IPS-NIHi11 (cell line): Measurements from ENCODE around the gene PIRT.

Experiments
- DNase-seq: peaks from one replicate; pipeline ENCODE4 v3.0.0; 2012; ENCODE audit warnings: mixed read lengths, low spot score

Gene PIRT

GRCh38 chr17:10787306-10788045 is 50.4 kb downstream of the PIRT start:
- no peak for DNase-seq

- DNase-seq = no peak
Measured at GRCh38 chr17:10785295-10785694, 52.6 kb downstream of the PIRT start.

- DNase-seq = no peak
Measured at GRCh38 chr17:10779609-10780008, 58.3 kb downstream of the PIRT start.

GRCh38 chr17:10777890-10778289 is 60.0 kb downstream of the PIRT start:
- no peak for DNase-seq

- no peak for DNase-seq
Measured at GRCh38 chr17:10777131-10777807, 60.6 kb downstream of the PIRT start.

- no peak for DNase-seq
Measured at GRCh38 chr17:10776381-10776780, 61.5 kb downstream of the PIRT start.

GRCh38 chr17:10775740-10776356 is 62.0 kb downstream of the PIRT start:
- no peak for DNase-seq

GRCh38 chr17:10775058-10775457 is 62.8 kb downstream of the PIRT start:
- DNase-seq = no peak

- DNase-seq = no peak
Measured at GRCh38 chr17:10773391-10773790, 64.5 kb downstream of the PIRT start.
